Measurements from ENCODE around the gene MAGEA9. TPM values are rescaled to one million over a fixed set of nuclear protein-coding genes. Genes with fewer than 3 reads are reported as not detected.
"Not testable (repeated sequence)": the region's sequence is repeated elsewhere in the genome, so short reads cannot be mapped to it uniquely, and the experiment has no call there.

The MAGEA9 gene
- total RNA-seq, 2 donors from 2014 or later, result not detected

- WGBS, 2 donors, result 52 to 64% methylated on average over 3 of the region's 3 CpGs
- no peaks in the 10 kb centered on the region for H3K27me3 ChIP-seq
- H3K36me3 ChIP-seq (replicated peaks in 1 of 2; ENCODE audit: insufficient read depth in 1 of 2, low read depth in 2 of 2), result no peaks in the 10 kb centered on the region
- no peaks in the 10 kb centered on the region for H3K9me3 ChIP-seq
- ATAC-seq (no peak), DNase-seq (no peak)
- intact Hi-C loops (cut with DNase I), result no loop called here
- no peak overlapping the region for H3K4me3 ChIP-seq
- no peak overlapping the region for H3K27ac ChIP-seq
- H3K4me1 ChIP-seq, result no peaks in the 10 kb centered on the region
- TF ChIP-seq POLR2A (IDR thresholded peaks at IDR 0.05) (no peak), CTCF (IDR thresholded peaks at IDR 0.05) (no peak)
Measured at GRCh38 chrX:149829751-149830191, 48.0 kb downstream of the MAGEA9 start.

GRCh38 chrX:149830192-149830873 is 48.6 kb downstream of the MAGEA9 start:
- H3K9me3 ChIP-seq, result no peaks in the 10 kb centered on the region
- no peaks in the 10 kb centered on the region for H3K36me3 ChIP-seq (replicated peaks in 1 of 2; ENCODE audit: insufficient read depth in 1 of 2, low read depth in 2 of 2)
- intact Hi-C loops (cut with DNase I), result no loop called here
- DNase-seq (no peak), ATAC-seq (no peak)
- no peak overlapping the region for H3K4me3 ChIP-seq
- WGBS, 2 donors, result 11 to 35% methylated on average over 7 to 18 of the region's 18 CpGs
- H3K27me3 ChIP-seq, result no peaks in the 10 kb centered on the region
- TF ChIP-seq POLR2A (IDR thresholded peaks at IDR 0.05), result no peak
- no peak for TF ChIP-seq CTCF (IDR thresholded peaks at IDR 0.05)
- H3K27ac ChIP-seq, result no peak overlapping the region
- H3K4me1 ChIP-seq, result no peaks in the 10 kb centered on the region

- no peaks in the 10 kb centered on the region for H3K27me3 ChIP-seq
- no peaks in the 10 kb centered on the region for H3K4me1 ChIP-seq
- ATAC-seq, result no peak
- TF ChIP-seq CTCF (IDR thresholded peaks at IDR 0.05) (no peak), POLR2A (IDR thresholded peaks at IDR 0.05) (no peak)
- intact Hi-C loops (cut with DNase I), result no loop called here
- no peak overlapping the region for H3K4me3 ChIP-seq
- H3K27ac ChIP-seq, result no peak overlapping the region
- no peak for DNase-seq
- 67 to 81% methylated on average over 2 of the region's 2 CpGs for WGBS, 2 donors
- H3K36me3 ChIP-seq (replicated peaks in 1 of 2; ENCODE audit: insufficient read depth in 1 of 2, low read depth in 2 of 2), result no peaks in the 10 kb centered on the region
- no peaks in the 10 kb centered on the region for H3K9me3 ChIP-seq
Measured at GRCh38 chrX:149831473-149831872, 49.7 kb downstream of the MAGEA9 start.

GRCh38 chrX:149836728-149837127 is 55.0 kb downstream of the MAGEA9 start:
- H3K4me3 ChIP-seq; H3K4me1 ChIP-seq; H3K27ac ChIP-seq; ATAC-seq; DNase-seq; H3K27me3 ChIP-seq; H3K36me3 ChIP-seq (replicated peaks in 1 of 2; ENCODE audit: insufficient read depth in 1 of 2, low read depth in 2 of 2); intact Hi-C loops (cut with DNase I); H3K9me3 ChIP-seq: not testable (repeated sequence)
- 63 to 68% methylated on average over 5 of the region's 5 CpGs for WGBS, 2 donors

GRCh38 chrX:149837167-149837566 is 55.4 kb downstream of the MAGEA9 start:
- ATAC-seq, result no peak
- no peaks in the 10 kb centered on the region for H3K4me1 ChIP-seq
- intact Hi-C loops (cut with DNase I), result no loop called here
- no peak overlapping the region for H3K27ac ChIP-seq
- DNase-seq, result no peak
- no peak for TF ChIP-seq CTCF (IDR thresholded peaks at IDR 0.05)
- no peak for TF ChIP-seq POLR2A (IDR thresholded peaks at IDR 0.05)
- H3K9me3 ChIP-seq, result no peaks in the 10 kb centered on the region
- no peaks in the 10 kb centered on the region for H3K27me3 ChIP-seq
- H3K36me3 ChIP-seq (replicated peaks in 1 of 2; ENCODE audit: insufficient read depth in 1 of 2, low read depth in 2 of 2), result no peaks in the 10 kb centered on the region
- H3K4me3 ChIP-seq, result no peak overlapping the region

Small RNAs within 50 kb of the gene (small RNA-seq; reads per million reads assigned to genes)
- not detected for gene AC244098.1
- gene AC244098.2, result not detected
- not detected for gene AC244098.3

Other genes with a start within 250 kb of the MAGEA9 start
- 1 to 10 TPM; 7.8 to 8.2 TPM for gene EOLA1, start 240.9 kb upstream of the MAGEA9 start, total RNA-seq
- not detected for gene HSFX3, start 232.0 kb upstream of the MAGEA9 start, total RNA-seq
- not detected for gene MAGEA9B, start 194.5 kb upstream of the MAGEA9 start, total RNA-seq
- not detected for gene HSFX2, start 186.6 kb upstream of the MAGEA9 start, total RNA-seq
- gene TMEM185A, start 150.1 kb upstream of the MAGEA9 start, total RNA-seq, result 1 to 10 TPM; 7.3 to 8.0 TPM
- not detected for gene MAGEA11, start 69.9 kb upstream of the MAGEA9 start, total RNA-seq
- 1 to 10 TPM in 1 of 2 donors, under 1 TPM in 1; 0.26 to 4.3 TPM for gene HSFX1, start 7.9 kb upstream of the MAGEA9 start, total RNA-seq
- not detected for gene MAGEA8, start 99.3 kb downstream of the MAGEA9 start, total RNA-seq
- not detected for gene HSFX4, start 147.6 kb downstream of the MAGEA9 start, total RNA-seq
- gene EOLA2, start 156.6 kb downstream of the MAGEA9 start, total RNA-seq, result 10 to 100 TPM; 13.2 to 15.0 TPM